HepG2 (cell line): ENCODE data around the gene PPP1R13L. TPM values are rescaled to one million over a fixed set of nuclear protein-coding genes. Genes with fewer than 3 reads are reported as not detected.
A peak's percentile ranks its signal among the peaks of the same experiment; 100 is the strongest.

Experiments used
- ATAC-seq: fragments of 200-7000 bp; cut with Tn5 transposase; 3 replicates; pipeline ENCODE4 v1.9.1; 2020; ENCODE audit warnings: mild to moderate bottlenecking, moderate library complexity
- BruUV-seq: library from RNA; stranded (reverse); fragments of 400-500 nt; replicated peaks from 2 replicates; lab custom pipeline; 2021; lab: Mats Ljungman, UMichigan
- CTCF ChIA-PET: fragments of 300-600 bp; formaldehyde crosslinking; extraction: SDS; loops from one replicate; lab custom pipeline; 2021; ENCODE audit warnings: low total read pairs, inconsistent platforms, low intra/inter-chr PET ratio; lab: Yijun Ruan, JAX
- POLR2A ChIA-PET: fragments of 350-600 bp; sonication (Branson Sonifier 250); formaldehyde crosslinking; loops from one replicate; lab custom pipeline; 2020; ENCODE audit warnings: antibody characterized with exemption, inconsistent platforms; lab: Yijun Ruan, JAX
- DNase-seq: peaks from one replicate; pipeline ENCODE4 v3.0.0-alpha.2; 2015; ENCODE audit warnings: low spot score
- FAIRE-seq: peaks from 3 replicates; lab custom pipeline; 2011; peaks lifted over from hg19 to GRCh38; lab: Jason Lieb, UNC
- H2AFZ ChIP-seq: one replicate; pipeline ENCODE4 v1.6.1; 2011; ENCODE audit warnings: low read length, inconsistent platforms
- H3K27ac ChIP-seq: fragments of 300-600 bp; 3 replicates; pipeline ENCODE4 v1.8.0; 2011; ENCODE audit warnings: mixed run types, mild to moderate bottlenecking, mixed read lengths, low read length, inconsistent platforms; ENCODE audit not compliant: insufficient read depth; ENCODE audit errors: extremely low read length
- H3K27me3 ChIP-seq, 2 experiments: fragments of 200-600 bp in 1 of 2; 2 replicates in 1 of 2; 3 replicates in 1 of 2; pipeline versions ENCODE4 v1.6.0 to v1.8.0; 2011; ENCODE audit warnings: low read length in 2 of 2, mild to moderate bottlenecking in 2 of 2, moderate library complexity in 2 of 2, inconsistent platforms in 1 of 2; ENCODE audit not compliant: insufficient read depth in 2 of 2, control insufficient read depth in 1 of 2
- H3K36me3 ChIP-seq, 2 experiments: fragments of 200-600 bp in 1 of 2; replicated peaks in 1 of 2; 2 replicates in 1 of 2; 3 replicates in 1 of 2; pipeline versions ENCODE4 v1.5.1 to v1.8.0; 2011; ENCODE audit warnings: low read length in 2 of 2, inconsistent platforms in 1 of 2; ENCODE audit not compliant: insufficient read depth in 2 of 2, control insufficient read depth in 1 of 2
- H3K4me1 ChIP-seq: 2 replicates; pipeline ENCODE4 v1.5.1; 2012; ENCODE audit warnings: low read length, inconsistent platforms; ENCODE audit not compliant: insufficient read depth
- H3K4me2 ChIP-seq: 2 replicates; pipeline ENCODE4 v1.6.0; 2011; ENCODE audit warnings: low read depth, low read length, inconsistent platforms
- H3K4me3 ChIP-seq, 3 experiments: fragments of 200-600 bp in 1 of 3; sonication (generic), shearing (Covaris generic) in 1 of 3; replicated peaks in 1 of 3; 2 replicates each; pipeline ENCODE4 v1.5.1; 2011 to 2016; ENCODE audit warnings: low read length in 3 of 3, inconsistent platforms in 2 of 3, low read depth in 2 of 3, mild to moderate bottlenecking in 2 of 3, control low read depth in 1 of 3, mixed read lengths in 1 of 3; ENCODE audit not compliant: insufficient read depth in 1 of 3
- H3K79me2 ChIP-seq: one replicate; pipeline ENCODE4 v1.6.1; 2011; ENCODE audit warnings: low read length, inconsistent platforms; ENCODE audit not compliant: insufficient read depth
- H3K9ac ChIP-seq: 2 replicates; pipeline ENCODE4 v1.6.0; 2011; ENCODE audit warnings: mild to moderate bottlenecking, low read depth, low read length, inconsistent platforms; ENCODE audit not compliant: insufficient read depth
- H3K9me3 ChIP-seq: 2 replicates; pipeline ENCODE4 v1.5.1; 2012; ENCODE audit warnings: mild to moderate bottlenecking, low read length
- H4K20me1 ChIP-seq: 2 replicates; pipeline ENCODE4 v1.6.0; 2011; ENCODE audit warnings: inconsistent platforms, mild to moderate bottlenecking, low read length, moderate library complexity; ENCODE audit not compliant: insufficient read depth
- CBX1 ChIP-seq: IDR thresholded peaks from one replicate; pipeline ENCODE4 v1.6.1; 2016; ENCODE audit warnings: antibody characterized with exemption, low read depth
- DMAP1 ChIP-seq: IDR thresholded peaks from 2 replicates; pipeline ENCODE4 v1.6.1; 2016
- GATAD2A ChIP-seq: IDR thresholded peaks from 2 replicates; pipeline ENCODE4 v1.6.1; 2016
- KAT2B ChIP-seq: fragments of 150-350 bp; IDR thresholded peaks from 2 replicates; pipeline ENCODE4 v1.6.1; 2014; ENCODE audit warnings: low read depth, low read length, borderline replicate concordance
- MYPOP ChIP-seq: sonication (generic); formaldehyde crosslinking; IDR thresholded peaks from 2 replicates; pipeline ENCODE4 v1.8.1; 2023; ENCODE audit warnings: mild to moderate bottlenecking, moderate library complexity, missing genetic modification reagents
- SALL1 ChIP-seq: sonication (generic); formaldehyde crosslinking; IDR thresholded peaks from 2 replicates; pipeline ENCODE4 v1.8.0; 2022; ENCODE audit warnings: mild to moderate bottlenecking, missing genetic modification reagents
- ZMYM4 ChIP-seq: sonication (generic); formaldehyde crosslinking; IDR thresholded peaks from 2 replicates; pipeline ENCODE4 v1.8.1; 2023; ENCODE audit warnings: mild to moderate bottlenecking, missing genetic modification reagents
- ZNF18 ChIP-seq: sonication (generic); formaldehyde crosslinking; IDR thresholded peaks from 2 replicates; pipeline ENCODE4 v1.8.0; 2022; ENCODE audit warnings: mild to moderate bottlenecking, missing genetic modification reagents; ENCODE audit not compliant: insufficient replicate concordance
- ZNF292 ChIP-seq: sonication (generic); formaldehyde crosslinking; IDR thresholded peaks from 2 replicates; pipeline ENCODE4 v1.8.1; 2022; ENCODE audit warnings: mild to moderate bottlenecking, low read depth, missing genetic modification reagents, borderline replicate concordance
- WGBS: methylation state at CpG from one replicate; pipeline ENCODE4 v1.1.6; 2017; ENCODE audit warnings: low lambda C conversion rate; 5-methylcytosine and 5-hydroxymethylcytosine counted together
- in situ Hi-C: cut with HindIII; loops from 2 replicates; pipeline ENCODE4 v1.10.0; 2017; ENCODE audit warnings: low pct_unique_long_range_greater_than_20kb; ENCODE audit not compliant: extremely low pct_ligation_motif_present
- intact Hi-C: fragments of 100-400 bp; cut with micrococcal nuclease; formaldehyde crosslinking; loops from one replicate; pipeline ENCODE4 v1.10.0; 2022; ENCODE audit not compliant: unreplicated experiment
- polyA plus RNA-seq, 8 experiments: library from polyadenylated mRNA; depleted of rRNA in 3 of 8; stranded (reverse) in 7 of 8; unstranded in 1 of 8; fragments of >200 nt; fragmentation: Illumina TruSeq in 4 of 8; extraction: Trizol in 4 of 8; gene quantifications; 2 replicates each; pipeline versions ENCODE4 v1.2.1 to v1.2.3, GENCODE V29; 2011 to 2016; ENCODE audit warnings: low read depth in 4 of 8, missing spikeins in 1 of 8, mixed read lengths in 1 of 8; ENCODE audit not compliant: insufficient read depth in 1 of 8
- total RNA-seq, 5 experiments: library from RNA; depleted of rRNA; stranded (reverse); fragments of >200 nt; fragmentation: Illumina TruSeq; extraction: Trizol; gene quantifications; 2 replicates each; pipeline ENCODE4 v1.2.3, GENCODE V29; 2016; ENCODE audit warnings: low read depth in 1 of 5
- TF ChIP-seq, protein P1 (sequence below): sonication (generic); formaldehyde crosslinking; IDR thresholded peaks from 2 replicates; pipeline ENCODE4 v1.4.0; 2020; ENCODE audit warnings: missing genetic modification reagents
- TF ChIP-seq, protein P2 (sequence below): sonication (generic); formaldehyde crosslinking; IDR thresholded peaks from 2 replicates; pipeline ENCODE4 v1.5.0; 2020; ENCODE audit warnings: mild to moderate bottlenecking, missing genetic modification reagents
- TF ChIP-seq, protein P3 (sequence below): IDR thresholded peaks from 2 replicates; pipeline ENCODE4 v1.6.1; 2016; ENCODE audit warnings: low read depth, borderline replicate concordance
- TF ChIP-seq, protein P4 (sequence below): sonication (generic); formaldehyde crosslinking; IDR thresholded peaks from 2 replicates; pipeline ENCODE4 v1.4.0; 2020; ENCODE audit warnings: missing genetic modification reagents
- TF ChIP-seq, protein P5 (sequence below): sonication (generic); formaldehyde crosslinking; IDR thresholded peaks from 2 replicates; pipeline ENCODE4 v1.8.0; 2022; ENCODE audit warnings: low read depth, missing genetic modification reagents

The PPP1R13L gene
- total and polyA plus RNA-seq, 2 of the 13 experiments (the other 11 are each of a cell fraction or from before 2014, with no cell fraction given), result 1.3 to 6.6 TPM

GRCh38 chr19:45450012-45450333, 45.1 kb upstream of the PPP1R13L start (continued):
- 0 out of 2 replicates have a peak, but pooled peaks have one; percentile 7 for TF ChIP-seq ZNF292 (CRISPR knock-in tag)

DNA sequence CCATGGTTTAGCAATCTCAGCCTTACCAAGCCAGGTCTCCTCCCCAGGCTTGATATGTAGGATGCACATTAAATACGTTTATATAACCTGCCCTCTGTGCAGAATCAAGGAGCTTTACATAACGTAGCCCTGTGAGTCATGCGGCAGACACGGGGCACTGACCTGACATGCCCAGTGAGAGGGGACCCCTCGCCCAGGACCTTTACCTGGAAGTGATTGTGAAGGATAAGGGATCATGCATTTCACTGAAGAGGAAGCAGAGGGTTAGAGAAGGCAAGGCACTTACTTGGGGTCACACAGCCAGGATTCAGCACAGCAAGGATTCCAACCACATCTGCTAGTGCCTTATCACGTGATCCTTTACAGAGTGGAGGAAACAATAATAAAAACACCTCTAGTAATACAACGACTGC, 44.0 kb upstream of the PPP1R13L start:
- ATAC-seq, result no peak
- peak overlapping the region; percentile 17 for H3K27ac ChIP-seq
- H3K4me1 ChIP-seq, result peaks cover 91% of the 10 kb centered on the region
- no peaks in the 10 kb centered on the region for H4K20me1 ChIP-seq
- in situ Hi-C loops (no loop called here), intact Hi-C loops (no loop called here)
- H3K27me3 ChIP-seq, result peaks cover 0 to 8% of the 10 kb centered on the region in 2 experiments; a peak in 4 of 5 replicates
- no peak for FAIRE-seq
- H3K4me3 ChIP-seq, result peak overlapping the region in 1 of 3 experiments; percentile 32; a peak in 2 of 6 replicates
- no peaks in the 10 kb centered on the region for H3K36me3 ChIP-seq
- WGBS, result 5% methylated on average over 7 of the region's 7 CpGs
- H3K9me3 ChIP-seq, result no peaks in the 10 kb centered on the region
- peak overlapping the region; percentile 55 for H3K9ac ChIP-seq
- POLR2A ChIA-PET, result interaction anchor here (0.6 to 2.1 kb wide), 2 partner anchors 9 to 19 kb away, joined by 3 to 7 read pairs; partner anchors contain the start of gene FOSB
- BruUV-seq, result no TSS peak
- CTCF ChIA-PET, result no interaction called here
- no peaks in the 10 kb centered on the region for H3K79me2 ChIP-seq
- peak overlapping the region; percentile 59 for H3K4me2 ChIP-seq
- no peak overlapping the region for H2AFZ ChIP-seq
- peak; percentile 60 for DNase-seq
- TF ChIP-seq DMAP1 (CRISPR knock-in tag) (no peak), SALL1 (0 out of 2 replicates have a peak, but pooled peaks have one; percentile 11), ZMYM4 (CRISPR knock-in tag) (no peak), ZNF18 (CRISPR knock-in tag) (no peak), MYPOP (CRISPR knock-in tag) (no peak), KAT2B (no peak), GATAD2A (CRISPR knock-in tag) (peak; percentile 62), CBX1 (no peak)
- TF ChIP-seq, protein P1, sequence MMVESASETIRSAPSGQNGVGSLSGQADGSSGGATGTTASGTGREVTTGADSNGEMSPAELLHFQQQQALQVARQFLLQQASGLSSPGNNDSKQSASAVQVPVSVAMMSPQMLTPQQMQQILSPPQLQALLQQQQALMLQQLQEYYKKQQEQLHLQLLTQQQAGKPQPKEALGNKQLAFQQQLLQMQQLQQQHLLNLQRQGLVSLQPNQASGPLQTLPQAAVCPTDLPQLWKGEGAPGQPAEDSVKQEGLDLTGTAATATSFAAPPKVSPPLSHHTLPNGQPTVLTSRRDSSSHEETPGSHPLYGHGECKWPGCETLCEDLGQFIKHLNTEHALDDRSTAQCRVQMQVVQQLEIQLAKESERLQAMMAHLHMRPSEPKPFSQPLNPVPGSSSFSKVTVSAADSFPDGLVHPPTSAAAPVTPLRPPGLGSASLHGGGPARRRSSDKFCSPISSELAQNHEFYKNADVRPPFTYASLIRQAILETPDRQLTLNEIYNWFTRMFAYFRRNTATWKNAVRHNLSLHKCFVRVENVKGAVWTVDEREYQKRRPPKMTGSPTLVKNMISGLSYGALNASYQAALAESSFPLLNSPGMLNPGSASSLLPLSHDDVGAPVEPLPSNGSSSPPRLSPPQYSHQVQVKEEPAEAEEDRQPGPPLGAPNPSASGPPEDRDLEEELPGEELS (CRISPR knock-in tag), result no peak
- TF ChIP-seq, protein P2, sequence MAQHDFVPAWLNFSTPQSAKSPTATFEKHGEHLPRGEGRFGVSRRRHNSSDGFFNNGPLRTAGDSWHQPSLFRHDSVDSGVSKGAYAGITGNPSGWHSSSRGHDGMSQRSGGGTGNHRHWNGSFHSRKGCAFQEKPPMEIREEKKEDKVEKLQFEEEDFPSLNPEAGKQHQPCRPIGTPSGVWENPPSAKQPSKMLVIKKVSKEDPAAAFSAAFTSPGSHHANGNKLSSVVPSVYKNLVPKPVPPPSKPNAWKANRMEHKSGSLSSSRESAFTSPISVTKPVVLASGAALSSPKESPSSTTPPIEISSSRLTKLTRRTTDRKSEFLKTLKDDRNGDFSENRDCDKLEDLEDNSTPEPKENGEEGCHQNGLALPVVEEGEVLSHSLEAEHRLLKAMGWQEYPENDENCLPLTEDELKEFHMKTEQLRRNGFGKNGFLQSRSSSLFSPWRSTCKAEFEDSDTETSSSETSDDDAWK (CRISPR knock-in tag), result no peak
- TF ChIP-seq, protein P3, sequence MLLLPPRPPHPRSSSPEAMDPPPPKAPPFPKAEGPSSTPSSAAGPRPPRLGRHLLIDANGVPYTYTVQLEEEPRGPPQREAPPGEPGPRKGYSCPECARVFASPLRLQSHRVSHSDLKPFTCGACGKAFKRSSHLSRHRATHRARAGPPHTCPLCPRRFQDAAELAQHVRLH (CRISPR knock-in tag), result no peak
- TF ChIP-seq, protein P4, sequence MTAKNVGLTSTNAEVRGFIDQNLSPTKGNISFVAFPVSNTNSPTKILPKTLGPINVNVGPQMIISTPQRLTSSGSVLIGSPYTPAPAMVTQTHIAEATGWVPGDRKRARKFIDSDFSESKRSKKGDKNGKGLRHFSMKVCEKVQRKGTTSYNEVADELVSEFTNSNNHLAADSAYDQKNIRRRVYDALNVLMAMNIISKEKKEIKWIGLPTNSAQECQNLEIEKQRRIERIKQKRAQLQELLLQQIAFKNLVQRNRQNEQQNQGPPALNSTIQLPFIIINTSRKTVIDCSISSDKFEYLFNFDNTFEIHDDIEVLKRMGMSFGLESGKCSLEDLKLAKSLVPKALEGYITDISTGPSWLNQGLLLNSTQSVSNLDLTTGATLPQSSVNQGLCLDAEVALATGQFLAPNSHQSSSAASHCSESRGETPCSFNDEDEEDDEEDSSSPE, result no peak
- TF ChIP-seq, protein P5, sequence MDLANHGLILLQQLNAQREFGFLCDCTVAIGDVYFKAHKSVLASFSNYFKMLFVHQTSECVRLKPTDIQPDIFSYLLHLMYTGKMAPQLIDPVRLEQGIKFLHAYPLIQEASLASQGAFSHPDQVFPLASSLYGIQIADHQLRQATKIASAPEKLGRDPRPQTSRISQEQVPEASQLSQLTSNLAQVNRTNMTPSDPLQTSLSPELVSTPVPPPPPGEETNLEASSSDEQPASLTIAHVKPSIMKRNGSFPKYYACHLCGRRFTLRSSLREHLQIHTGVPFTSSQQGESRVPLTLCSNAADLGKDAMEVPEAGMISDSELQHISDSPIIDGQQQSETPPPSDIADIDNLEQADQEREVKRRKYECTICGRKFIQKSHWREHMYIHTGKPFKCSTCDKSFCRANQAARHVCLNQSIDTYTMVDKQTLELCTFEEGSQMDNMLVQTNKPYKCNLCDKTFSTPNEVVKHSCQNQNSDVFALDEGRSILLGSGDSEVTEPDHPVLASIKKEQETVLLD, result no peak
